ENCODE results near the gene INTS15.
"Not testable (repeated sequence)": the region's sequence is repeated elsewhere in the genome, so short reads cannot be mapped to it uniquely, and the experiment has no call there.

Gene INTS15

DNA sequence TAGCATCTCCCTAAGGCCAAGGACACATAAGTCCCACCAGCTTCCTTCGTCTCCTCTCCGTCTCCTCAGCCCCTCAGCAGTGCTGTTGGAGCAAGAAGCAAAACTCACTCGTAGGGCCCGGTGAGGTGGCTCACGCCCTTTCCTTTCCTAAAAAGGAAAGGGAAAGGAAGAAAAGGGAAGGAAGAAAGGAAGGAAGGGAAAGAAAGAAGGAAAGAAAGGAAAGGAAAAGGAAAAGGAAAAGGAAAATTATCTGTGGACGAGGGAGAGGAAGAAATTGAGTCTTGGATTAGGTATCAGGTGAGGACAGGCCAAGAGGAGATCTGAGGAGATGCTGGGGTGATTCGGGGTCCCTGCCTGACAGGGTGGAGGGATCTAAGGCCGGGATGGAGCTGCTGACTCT is 44.2 kb downstream of the INTS15 start:
- no peak for TF ChIP-seq JUND (IDR thresholded peaks at IDR 0.05; ENCODE audit: low read depth)
- in situ Hi-C loops (cut with HindIII; ENCODE audit: low pct_unique_long_range_greater_than_20kb, low sequenced_read_pairs): no loop called here

GRCh38 chr7:6634971-6635370 is 45.1 kb downstream of the INTS15 start:
- DNase-seq (ENCODE audit: low read depth in 1 of 2, low spot score in 1 of 2); in situ Hi-C loops (cut with HindIII; ENCODE audit: low pct_unique_long_range_greater_than_20kb, low sequenced_read_pairs): not testable (repeated sequence)

More for the DNA sequence above, 44.2 kb downstream of the INTS15 start:
- no peak for DNase-seq (ENCODE audit: low read depth in 1 of 2, low spot score in 1 of 2)

DNA sequence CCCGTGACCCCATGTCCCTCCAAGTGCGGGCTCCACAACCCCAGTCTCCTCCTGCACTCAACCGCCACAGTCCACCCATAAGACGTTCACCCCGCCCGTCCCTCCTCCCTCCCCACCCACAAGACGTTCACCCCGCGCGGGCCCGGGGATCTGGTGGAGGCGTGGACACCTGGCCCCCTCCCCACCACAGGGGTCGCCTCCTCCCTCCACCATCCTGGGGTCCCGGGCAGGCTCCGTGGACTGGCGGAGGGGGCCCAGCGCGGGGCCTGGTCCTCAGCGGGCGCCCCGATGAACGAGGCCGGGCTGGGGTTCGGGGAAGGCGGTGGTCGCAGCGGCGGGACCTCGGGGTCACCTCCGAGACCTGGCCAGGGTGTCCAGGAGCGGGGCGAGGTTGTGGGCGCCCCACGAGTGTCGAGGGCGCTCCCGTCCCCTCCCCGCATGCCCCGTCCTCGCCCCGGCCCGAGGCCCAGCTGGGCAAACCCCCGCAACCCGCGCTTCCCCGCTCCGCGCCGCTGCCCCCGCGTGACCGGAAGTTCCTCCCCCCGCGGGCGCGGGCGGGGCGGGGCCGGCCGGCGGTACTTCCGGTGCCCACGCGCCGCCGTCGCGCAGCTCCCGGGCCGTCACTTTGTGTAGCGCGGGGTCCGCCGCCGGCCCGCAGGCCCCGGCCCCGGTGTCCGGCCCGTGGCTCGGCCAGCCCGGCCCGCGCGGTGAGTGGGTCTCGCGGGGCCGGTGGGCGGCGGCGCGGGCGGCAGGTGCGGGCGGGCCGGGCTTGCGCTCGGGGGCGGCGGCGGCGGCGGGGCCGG is 47.1 kb downstream of the INTS15 start, which contains the start of gene ZNF316:
TSS of gene ZNF316 (plus strand) at position 578 of the 803 bp plus-strand sequence. CDS start 5,092 bp downstream, outside the sequence.
- in situ Hi-C loops (cut with HindIII; ENCODE audit: low pct_unique_long_range_greater_than_20kb, low sequenced_read_pairs): no loop called here
- no peak for TF ChIP-seq JUND (IDR thresholded peaks at IDR 0.05; ENCODE audit: low read depth)
- DNase-seq (ENCODE audit: low read depth in 1 of 2, low spot score in 1 of 2): peak; percentile 82 to 97

GRCh38 chr7:6637544-6638229 is 47.9 kb downstream of the INTS15 start:
- DNase-seq (ENCODE audit: low read depth in 1 of 2, low spot score in 1 of 2): peak; percentile 32 to 83
- no peak for TF ChIP-seq JUND (IDR thresholded peaks at IDR 0.05; ENCODE audit: low read depth)
- in situ Hi-C loops (cut with HindIII; ENCODE audit: low pct_unique_long_range_greater_than_20kb, low sequenced_read_pairs): no loop called here

DNA sequence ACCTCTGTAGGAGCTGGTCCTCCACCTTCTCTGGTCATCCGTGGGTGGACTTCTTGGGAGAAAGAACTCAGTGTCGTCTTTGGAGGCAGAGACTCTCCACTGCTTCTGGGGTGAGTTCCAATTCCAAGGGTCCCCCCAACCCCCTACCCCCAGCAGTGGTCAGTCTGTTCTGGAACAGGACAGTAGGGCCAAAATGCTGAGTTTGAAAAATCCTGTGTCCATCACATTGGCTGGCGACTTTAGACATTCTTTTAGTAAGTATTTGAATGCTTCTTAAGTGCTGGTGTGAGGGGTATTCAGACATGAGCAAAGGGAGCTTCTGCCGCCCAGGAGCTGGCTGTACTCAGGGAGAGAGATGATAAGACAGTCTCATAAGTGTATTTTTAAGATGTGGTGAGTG is 49.2 kb downstream of the INTS15 start:
- in situ Hi-C loops (cut with HindIII; ENCODE audit: low pct_unique_long_range_greater_than_20kb, low sequenced_read_pairs): no loop called here
- no peak for DNase-seq (ENCODE audit: low read depth in 1 of 2, low spot score in 1 of 2)
- TF ChIP-seq JUND (IDR thresholded peaks at IDR 0.05; ENCODE audit: low read depth): no peak

DNA sequence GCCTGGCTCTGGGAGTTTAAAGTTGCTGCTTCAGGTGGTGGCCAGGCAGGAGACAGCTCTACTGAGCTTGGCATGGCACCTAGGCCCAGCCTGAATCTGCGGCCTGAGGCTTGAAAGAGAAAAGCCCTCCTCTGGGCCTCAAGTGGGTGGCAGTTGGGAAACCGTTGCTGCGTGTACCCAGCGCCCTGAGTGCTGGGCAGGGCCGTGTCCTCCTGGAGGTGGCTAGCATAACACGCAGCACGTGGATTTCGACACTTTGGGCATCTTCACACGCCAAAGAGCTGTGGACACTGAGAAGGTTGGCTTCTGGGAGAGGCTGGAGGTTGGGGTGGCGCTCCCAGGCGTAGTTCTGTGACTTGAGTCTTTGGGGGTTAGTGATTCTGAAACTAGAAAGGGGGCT is 49.8 kb downstream of the INTS15 start:
- no peak for TF ChIP-seq JUND (IDR thresholded peaks at IDR 0.05; ENCODE audit: low read depth)
- DNase-seq (ENCODE audit: low read depth in 1 of 2, low spot score in 1 of 2): no peak
- in situ Hi-C loops (cut with HindIII; ENCODE audit: low pct_unique_long_range_greater_than_20kb, low sequenced_read_pairs): no loop called here

DNA sequence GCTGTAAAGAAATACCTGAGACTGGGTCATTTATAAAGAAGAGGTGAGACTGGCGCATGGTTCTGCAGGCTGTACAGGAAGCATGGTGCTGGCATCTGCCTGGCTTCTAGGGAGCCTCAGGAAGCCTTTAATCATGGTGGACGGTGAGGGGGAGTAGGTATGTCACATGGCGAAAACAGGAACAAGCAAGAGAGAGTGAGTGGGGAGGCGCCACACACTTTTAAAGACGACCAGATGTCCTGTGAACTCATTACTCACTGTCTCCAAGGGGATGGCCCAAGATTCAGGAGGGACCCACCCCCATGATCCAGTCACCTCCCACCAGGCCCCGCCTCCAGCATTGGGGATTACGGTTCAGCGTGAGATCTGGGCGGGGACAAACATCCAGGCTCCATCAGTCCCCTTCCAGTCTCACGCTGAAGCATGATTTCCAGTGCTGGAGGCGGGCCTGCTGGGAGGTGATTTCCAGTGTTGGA is 50.5 kb downstream of the INTS15 start:
- no peak for TF ChIP-seq JUND (IDR thresholded peaks at IDR 0.05; ENCODE audit: low read depth)
- no peak for DNase-seq (ENCODE audit: low read depth in 1 of 2, low spot score in 1 of 2)
- in situ Hi-C loops (cut with HindIII; ENCODE audit: low pct_unique_long_range_greater_than_20kb, low sequenced_read_pairs): no loop called here

DNA sequence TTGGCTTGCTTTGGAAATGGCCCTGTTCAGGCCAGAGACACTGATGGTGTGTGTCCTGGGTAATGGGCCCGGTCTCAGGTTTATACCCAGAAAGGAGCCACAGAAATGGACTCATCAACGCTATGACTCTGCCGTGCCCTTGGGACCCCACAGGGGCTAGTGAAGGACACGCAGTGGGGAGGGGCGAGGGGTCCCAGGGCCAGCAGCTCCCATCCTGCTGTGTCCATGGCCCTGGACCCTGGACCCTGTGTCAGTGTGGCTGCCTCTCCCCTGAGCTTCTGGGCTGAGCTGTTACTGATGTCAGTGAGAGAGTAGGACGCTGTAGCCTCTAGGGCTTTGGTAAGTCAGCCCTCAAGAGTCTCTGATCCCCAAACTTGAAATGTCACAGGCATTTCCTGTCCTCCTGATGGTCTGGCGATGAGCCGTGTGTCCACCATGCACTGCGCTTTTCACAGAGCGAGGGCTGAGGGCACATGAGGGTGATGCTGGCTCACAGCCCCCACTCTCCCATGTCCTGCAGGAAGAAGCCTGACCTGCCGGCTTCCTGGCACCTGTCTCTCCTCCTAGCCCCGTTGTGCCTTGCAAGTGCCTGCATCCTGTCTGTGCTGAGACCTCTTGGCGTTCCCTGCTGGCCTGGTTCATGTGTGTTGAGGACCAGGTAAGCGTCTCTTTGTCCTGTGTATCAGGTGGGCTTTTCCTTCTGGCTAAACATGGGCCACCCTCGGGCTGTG is 51.6 kb downstream of the INTS15 start:
- in situ Hi-C loops (cut with HindIII; ENCODE audit: low pct_unique_long_range_greater_than_20kb, low sequenced_read_pairs): no loop called here
- TF ChIP-seq JUND (IDR thresholded peaks at IDR 0.05; ENCODE audit: low read depth): no peak

DNA sequence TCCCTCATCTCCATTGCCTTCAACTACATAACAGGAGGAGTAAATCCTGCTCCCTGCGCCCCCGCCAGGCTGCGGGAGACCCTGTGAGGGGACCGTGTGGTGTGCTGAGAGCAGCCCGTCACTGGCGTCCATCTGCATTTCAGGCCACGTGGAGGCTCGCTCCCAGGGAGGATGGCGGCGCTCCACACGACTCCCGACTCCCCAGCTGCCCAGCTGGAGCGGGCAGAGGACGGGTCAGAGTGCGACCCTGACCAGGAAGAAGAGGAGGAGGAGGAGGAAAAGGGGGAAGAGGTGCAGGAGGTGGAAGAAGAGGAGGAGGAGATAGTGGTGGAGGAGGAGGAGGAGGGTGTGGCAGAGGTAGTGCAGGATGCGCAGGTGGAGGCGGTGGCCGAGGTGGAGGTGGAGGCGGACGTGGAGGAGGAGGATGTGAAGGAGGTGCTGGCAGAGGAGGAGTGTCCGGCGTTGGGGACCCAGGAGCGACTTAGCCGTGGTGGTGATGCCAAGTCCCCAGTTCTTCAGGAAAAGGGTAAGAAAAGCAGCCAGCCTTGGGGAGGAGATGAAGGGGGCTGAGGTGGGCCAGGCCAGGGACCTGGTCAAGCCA is 52.5 kb downstream of the INTS15 start:
- in situ Hi-C loops (cut with HindIII; ENCODE audit: low pct_unique_long_range_greater_than_20kb, low sequenced_read_pairs): no loop called here
- no peak for TF ChIP-seq JUND (IDR thresholded peaks at IDR 0.05; ENCODE audit: low read depth)
- no peak for DNase-seq (ENCODE audit: low read depth in 1 of 2, low spot score in 1 of 2)

More for the DNA sequence above, 51.6 kb downstream of the INTS15 start:
- DNase-seq (ENCODE audit: low read depth in 1 of 2, low spot score in 1 of 2): no peak

GRCh38 chr7:6642861-6643640 is 53.2 kb downstream of the INTS15 start:
- DNase-seq (ENCODE audit: low read depth in 1 of 2, low spot score in 1 of 2): no peak
- no peak for TF ChIP-seq JUND (IDR thresholded peaks at IDR 0.05; ENCODE audit: low read depth)
- in situ Hi-C loops (cut with HindIII; ENCODE audit: low pct_unique_long_range_greater_than_20kb, low sequenced_read_pairs): no loop called here

GRCh38 chr7:6643915-6644625 is 54.2 kb downstream of the INTS15 start:
- in situ Hi-C loops (cut with HindIII; ENCODE audit: low pct_unique_long_range_greater_than_20kb, low sequenced_read_pairs): no loop called here
- DNase-seq (ENCODE audit: low read depth in 1 of 2, low spot score in 1 of 2): no peak
- TF ChIP-seq JUND (IDR thresholded peaks at IDR 0.05; ENCODE audit: low read depth): no peak

Data from T47D (cell line).